DMS79 treated with DMSO at 0.1 percent for 48 hours (cell line): Measurements from ENCODE around the gene GALNT7.

Experiments used
- DNase-seq: peaks from one replicate; lab custom pipeline; 2025; lab: John Stamatoyannopoulos, UW

The GALNT7 gene

DNA sequence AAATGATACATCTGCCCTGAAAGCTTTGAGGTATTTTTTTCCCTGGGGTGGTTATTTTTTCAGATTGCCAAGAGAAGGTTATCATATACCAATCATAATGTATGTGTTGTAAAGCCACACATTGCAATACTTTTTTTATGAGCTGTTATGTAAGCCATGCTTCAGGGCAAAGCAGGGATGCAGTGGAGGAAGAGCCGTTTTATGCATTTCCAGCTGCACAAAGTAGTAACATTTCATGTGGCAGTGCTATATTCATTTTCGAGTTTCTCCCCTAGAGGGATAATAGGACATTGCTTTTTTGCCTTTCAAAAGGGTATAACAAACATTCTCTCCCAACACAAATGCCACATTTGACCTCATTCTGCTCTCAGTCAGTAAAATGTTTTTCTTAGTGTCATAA is 68.5 kb downstream of the GALNT7 start:
- no peak for DNase-seq

DNA sequence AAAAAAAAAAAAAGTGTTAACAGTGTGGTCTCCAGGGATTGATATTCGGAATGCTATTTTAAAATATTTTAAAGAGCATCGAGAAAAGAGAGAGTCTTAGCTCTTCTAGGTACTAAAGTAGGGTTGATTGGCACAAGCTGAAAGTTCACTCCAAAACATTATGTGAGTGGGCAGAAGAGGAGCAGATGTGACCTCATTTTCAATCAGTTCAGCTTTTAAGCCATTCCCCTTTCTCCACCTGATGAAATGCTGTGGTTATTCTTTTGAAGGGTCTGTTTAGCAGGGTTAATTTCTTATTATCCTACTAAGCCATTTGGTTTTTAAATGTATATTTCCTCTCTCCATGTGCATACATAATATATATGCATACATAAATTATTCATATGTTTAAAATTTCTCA is 69.2 kb downstream of the GALNT7 start:
- DNase-seq = no peak

DNA sequence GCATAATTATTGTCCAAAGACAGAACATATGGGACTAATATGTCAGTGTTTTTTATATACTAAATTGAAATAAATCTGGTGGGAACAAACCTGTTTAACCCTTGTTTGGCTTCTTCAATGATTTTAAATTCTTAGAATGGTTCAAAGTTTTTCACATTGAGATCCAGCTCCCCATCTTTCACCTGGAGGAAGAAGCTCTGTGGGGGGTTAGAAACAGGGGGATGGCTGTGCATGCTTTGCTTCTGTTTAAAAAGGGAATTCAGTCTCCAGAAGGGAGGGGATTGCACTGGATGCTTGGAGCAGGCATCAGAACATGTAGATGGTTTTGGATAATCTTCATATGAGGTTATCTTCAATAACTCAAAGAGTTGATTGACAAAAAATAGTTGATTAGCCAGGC is 72.1 kb downstream of the GALNT7 start:
- DNase-seq = no peak

DNA sequence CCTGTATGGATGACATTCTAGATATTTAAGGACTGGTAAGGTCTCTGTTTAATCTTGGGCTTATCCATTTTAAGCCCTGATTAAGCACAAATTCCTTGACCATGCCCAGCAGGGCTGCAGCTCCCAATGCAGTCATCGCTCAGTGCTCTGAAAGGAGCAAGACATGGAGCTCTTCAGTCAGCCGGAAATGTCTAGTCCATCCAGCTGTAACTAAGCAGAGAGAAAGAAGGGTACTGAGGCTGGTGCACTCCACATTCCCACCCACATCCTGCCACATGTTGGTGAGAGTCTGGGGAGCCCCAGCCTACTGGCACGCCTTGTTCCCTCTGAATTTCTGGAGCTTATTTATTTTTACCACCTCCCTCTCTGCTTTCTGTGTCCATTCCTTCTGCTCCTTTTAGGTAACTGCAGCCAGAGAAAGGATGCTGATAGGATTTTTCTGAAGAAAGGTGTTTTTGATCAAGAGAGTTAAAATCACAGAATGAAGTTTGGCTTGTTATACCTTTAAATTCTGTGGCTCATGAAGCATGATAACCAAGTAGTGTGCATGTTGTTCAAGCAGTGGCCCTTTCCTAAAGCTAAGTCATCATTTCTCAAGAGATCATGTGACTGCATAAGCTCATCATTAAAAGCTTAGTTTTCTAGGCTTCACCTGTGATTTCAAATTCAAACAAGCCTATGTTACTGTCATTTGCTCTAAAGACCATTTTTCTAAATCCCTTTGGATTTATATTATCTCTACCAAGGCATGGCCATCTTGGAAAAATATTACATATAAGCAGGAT is 74.0 kb downstream of the GALNT7 start:
- no peak for DNase-seq

DNA sequence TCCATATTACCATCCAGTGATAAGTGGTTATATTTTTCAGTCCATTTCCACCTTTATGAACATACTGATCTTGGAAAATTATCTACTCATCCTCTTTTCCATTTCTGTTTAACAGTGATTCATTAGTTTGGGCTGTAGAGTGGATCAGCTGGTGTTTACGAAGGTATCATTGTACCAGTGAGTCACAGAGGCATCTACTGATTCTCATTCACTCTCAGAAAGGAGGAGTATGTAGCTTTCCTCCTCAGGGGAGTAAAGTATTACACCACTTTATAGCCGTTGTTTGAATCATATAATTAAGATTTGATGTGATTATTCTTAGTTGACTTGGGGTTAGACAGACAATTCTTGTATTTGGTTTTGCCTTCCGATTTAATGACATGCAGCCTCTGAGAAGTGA is 74.7 kb downstream of the GALNT7 start:
- no peak for DNase-seq

DNA sequence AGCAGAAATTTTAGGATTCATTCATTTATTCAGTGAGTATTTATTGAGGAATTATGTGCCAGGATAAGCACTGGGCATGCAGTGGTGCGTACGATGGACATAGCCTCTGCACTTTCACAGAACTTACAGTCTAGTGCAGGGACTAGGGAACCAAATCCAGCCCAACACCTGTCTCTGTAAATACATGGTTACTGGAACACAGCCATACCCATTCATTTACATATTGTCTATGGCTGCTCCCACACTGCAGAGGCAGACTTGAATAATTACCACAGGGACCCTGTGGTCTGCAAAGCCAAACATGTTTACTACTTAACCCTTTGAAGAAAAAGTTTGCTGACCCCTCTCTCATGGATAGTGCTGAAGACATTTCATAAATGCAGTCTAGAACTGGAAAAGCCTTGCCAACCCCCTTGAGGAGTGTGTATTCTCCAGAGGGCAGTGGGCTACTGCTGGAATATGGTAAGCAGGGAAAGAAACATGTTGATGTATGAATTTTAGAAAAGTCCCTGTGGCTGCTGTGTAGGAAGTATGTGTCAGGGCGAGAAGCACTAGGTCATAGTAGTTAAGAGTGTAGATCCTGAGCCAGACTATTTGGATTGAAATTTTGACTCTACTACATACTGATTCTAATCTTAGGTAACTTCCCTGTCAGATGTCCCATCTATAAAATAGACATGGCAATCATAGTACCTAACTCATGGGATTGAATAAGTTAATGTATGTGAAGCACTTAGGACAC is 75.5 kb downstream of the GALNT7 start:
- no peak for DNase-seq

DNA sequence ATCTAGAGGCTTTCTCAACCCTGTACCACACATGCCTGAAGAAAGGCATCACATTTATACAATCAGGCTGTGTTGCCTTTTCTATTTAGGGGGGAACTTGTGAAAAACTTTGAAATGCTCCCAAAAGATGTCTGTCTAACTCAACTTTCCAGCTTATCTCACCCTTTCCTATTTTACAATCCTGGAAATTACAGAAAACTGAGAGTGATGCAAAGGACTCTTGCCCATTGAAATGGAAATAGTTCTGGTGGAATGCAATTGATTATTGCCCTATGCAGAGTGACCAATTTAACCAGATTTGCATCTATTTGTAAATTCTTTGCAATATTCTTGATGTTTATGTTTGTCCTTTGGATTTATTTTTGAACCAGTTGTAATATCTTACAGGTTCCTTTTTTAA is 77.3 kb downstream of the GALNT7 start:
- no peak for DNase-seq

DNA sequence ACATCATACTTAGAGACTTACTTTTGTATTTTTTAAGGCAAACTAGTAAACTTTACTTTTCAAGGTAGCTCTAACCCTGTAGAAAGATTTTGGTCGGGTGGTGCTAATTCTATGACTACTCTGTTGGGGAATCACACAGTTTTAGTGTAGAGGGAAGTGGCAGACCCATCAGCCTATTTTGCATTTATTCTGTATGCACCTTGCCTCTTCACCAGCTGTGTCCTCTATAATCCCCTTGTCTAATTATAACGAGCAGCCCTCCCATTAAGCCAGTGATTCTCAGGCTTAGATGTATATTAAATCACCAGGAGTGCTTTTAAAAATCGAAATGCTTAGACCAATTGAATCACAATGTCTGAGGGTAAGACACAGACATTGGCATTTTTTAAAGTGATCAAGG is 78.1 kb downstream of the GALNT7 start:
- DNase-seq = no peak

DNA sequence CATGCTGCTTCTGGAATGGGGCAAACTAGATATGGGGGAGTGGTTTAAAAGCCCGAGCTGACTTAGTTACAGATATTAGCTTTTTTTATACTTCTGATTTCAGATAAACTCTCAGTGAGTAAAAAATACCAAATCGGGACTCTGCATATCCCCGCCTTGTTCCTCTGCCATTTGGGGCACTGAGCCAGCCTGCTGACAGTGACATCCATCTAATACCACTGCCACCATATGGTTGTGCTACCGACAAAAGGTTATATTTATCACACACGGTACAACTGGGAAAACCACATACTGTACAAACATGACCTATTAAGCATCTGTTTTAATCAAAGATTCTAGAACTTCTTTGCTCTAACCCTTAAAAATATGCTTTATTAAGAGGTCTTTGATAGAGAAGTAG is 78.7 kb downstream of the GALNT7 start:
- no peak for DNase-seq

DNA sequence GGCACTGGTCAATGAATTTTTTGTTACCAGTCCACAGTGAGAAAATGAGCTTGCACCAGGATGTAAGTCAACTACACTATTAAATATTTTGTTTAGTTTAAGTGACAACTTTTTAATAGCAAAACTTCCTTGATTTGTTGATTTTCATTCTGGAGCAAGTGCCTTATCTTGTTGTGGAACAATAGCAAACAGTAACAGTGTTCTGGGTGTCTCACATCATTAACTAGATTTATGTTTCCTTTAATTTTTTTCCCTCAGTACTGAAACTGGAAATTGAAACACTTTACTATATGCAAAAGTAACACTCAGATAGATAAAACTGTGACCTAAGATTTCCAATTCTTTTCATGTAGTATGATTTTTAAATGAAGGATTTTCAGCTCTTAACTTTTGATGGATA is 80.1 kb downstream of the GALNT7 start:
- no peak for DNase-seq

DNA sequence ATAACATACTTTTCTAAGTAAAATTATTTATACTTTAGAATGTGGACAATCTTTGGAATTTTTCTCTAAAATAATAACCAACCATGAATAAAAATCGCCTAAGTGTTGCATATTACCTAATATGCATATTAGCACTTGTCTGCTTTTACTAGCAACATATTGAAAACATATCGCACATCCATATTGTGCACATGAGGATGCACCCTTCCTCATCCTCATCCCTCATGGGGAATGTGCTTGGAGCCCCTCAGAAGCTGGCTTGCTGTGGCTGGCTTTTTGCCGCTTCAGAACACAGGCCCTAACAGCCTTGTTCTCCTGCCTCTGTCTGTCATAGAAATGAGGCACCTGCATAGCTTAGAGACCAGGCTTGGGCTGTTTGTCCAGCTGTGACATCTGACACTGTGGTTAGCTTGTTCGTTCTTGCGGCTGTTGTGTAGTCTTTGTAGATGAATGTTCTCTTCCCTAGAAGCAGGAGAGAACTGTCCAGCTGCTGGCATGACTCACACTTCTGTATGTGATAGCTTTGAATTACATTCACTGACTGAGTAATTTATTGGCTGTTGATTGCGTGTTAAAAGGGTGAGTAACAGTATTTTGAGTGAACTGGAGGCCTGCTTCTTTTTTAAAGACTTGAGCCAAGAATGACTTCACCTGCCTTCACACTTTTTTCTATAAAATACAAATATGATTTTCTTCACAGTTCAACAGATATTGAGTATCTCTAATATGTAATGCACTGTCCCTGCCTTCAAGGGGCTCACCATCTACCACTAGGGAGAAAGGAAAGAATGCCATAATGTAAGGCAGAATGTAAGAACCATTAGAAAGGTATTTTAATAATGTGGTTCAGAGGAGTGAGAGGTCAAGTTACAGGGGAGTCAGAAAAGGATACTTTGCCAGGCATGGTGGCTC is 83.7 kb downstream of the GALNT7 start:
- DNase-seq = peak; percentile 16

DNA sequence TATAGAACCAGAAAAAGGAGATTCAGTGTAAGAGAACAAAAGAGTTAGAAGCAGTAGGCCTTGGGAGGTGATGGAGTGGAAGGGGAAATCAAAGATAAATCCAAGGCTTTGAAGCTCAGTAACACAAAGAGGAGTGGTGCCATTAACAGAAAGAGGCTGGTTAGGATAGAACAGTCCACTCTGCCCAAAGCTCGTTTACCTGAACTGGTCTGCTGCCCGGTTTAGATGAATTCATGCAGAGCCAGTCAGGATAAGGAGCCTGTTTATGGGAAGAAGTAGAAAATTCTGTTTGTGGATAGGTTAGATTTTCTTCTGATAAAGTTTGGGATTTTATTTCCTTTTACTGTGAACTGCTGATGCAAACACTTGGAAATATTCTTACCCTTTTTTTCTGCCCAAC is 85.0 kb downstream of the GALNT7 start:
- DNase-seq = peak; percentile 18

DNA sequence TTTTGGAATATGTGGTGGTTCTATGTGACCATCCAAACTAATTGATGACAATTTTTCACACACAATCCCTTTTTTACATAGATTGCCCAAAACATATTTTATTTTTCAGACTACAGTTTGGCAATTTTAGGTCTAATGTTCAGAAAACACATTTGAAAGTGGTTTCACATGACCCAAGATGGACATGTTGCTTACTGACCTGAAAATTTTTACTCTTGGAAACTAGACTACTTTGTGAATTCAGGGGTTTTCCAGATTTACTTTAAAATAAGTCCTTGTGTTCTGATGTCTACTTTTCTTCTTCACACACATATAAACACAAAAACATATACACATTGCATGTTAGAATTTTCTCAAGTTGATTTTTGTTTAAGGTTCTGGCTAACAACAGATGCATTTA is 86.0 kb downstream of the GALNT7 start:
- DNase-seq = no peak

DNA sequence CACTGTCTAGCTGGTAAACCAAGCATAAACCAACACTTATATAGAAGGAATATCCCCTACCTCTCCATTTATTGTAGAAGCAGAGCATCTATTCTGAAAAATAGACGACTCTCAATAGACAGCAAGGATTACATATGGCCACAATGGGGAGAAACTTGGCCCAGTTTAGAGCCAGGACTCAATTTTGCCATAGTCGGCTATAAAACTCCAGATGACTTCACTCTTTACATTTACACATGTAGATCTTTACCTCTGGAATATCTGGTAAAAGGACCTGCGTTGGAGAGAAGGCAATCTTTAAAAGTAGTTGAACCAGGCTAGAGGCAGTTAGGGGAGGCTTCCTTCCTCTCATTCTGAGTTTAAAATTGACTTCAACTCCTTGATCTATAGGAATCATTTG is 88.2 kb downstream of the GALNT7 start:
- no peak for DNase-seq

DNA sequence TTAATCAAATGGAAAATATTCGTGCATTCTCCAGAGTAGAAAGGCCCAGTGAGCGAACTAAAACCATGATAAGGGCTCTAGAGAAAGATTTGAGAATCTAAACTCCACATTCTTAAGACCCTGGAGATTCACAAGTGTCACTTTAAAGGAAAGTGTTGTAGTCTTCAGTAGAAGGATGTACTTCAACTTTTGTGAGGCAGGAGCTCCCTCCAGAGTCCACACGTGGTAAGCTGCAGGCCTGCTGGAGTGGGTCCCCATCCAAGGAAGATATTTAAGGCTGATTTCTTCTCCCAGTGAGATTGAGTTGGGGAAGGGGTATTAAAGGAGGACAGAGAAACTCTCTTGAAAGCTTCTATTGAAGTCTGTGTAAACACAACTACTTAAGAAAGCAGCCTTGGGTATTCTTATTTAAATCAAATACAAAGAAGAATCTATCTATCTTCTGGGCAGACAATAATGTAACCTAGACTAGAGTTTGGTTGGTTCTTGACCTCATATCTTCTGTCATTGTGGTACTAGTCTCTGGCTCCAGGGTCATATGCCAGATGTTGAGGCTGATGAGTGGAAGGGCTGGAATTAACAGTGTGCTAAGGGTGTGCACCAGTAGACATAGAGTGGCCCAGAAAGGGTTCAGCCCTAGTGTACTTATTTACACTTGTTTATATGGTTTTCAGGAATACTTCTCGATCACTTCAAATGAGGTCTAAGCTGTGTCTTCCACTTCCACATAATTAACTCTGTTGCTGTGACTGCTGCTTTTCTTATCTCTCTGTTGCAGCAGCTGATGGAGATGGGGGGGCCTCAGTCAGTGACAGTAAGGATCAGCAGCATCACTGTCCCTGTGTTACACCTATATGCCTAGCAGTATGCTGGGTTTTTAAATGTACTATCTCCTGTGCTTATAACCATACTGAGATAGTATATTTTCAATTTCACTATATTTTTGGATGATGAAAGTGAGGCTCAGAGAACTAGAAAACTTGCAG is 89.4 kb downstream of the GALNT7 start:
- peak; percentile 20 for DNase-seq

DNA sequence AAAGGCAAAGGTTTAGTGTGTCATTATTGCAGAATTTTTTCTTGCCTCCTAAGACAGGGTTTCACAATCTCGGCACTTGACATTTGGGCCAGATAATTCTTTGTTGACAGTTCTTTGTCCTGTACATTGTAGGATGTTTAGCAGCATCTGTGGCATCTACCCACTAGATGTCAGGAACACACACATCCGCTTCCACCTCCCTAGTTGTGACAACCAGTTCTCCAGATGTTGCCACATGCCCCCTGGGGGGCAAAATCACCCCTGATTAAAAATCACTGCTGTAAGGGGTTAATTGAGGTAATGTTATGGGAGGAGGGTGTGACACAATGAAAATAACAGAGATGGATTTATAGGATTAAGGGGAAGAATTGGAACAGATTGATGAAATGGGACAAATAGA is 90.3 kb downstream of the GALNT7 start:
- no peak for DNase-seq

DNA sequence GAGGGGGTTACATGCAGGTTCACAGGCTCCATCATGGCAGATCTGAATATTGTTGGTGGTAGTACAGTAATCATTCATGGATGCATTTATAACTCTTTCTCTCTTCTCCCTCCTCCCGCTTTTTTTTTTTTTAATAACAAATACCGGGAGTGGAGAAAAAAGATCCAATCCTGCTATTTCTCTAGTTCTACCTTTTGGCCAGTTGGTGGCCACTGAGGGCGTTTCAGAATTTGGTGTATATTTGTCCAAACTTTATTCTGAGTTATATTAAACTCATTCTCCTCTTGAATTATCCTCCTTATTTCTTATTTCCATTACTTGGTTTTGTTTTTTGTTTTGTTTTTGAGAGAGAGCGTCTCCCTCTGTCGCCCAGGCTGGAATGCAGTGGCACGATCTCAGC is 90.7 kb downstream of the GALNT7 start:
- DNase-seq = no peak

DNA sequence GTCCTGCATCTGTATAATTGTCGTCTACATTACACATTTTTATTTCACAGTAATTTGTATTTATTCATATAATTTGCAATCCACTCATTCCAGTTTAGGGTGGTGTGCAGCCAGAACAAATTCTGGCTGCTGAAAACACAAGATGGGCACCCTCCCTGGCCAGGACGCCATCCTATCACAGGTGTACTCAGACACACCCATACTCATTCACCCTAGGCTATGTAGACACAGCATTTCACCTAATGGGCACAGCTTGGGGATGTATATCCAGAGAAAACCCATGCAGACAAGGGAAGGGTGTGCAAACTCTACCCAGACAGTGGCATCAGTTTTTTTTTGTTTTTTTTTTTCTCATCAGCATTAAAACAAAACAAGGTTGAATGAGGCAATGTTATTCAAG is 92.4 kb downstream of the GALNT7 start:
- DNase-seq = no peak

DNA sequence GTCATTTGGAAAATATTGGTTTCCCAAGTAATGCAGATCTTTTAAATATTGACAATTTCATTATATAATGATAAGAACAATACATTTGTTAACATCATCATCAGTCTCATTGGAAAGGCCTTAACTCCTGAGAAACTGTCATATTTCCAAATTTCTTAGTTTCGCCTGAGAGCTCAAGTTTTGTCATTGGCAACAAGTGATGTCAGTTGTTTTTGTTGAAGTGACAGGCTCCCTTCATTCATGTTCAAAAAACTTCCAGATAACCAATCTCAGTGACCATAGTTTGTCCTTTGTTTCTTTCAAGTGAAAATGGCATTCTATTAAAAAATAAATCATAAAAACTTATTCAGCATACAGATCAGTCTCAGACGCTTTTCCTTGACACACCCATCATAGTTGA is 93.8 kb downstream of the GALNT7 start:
- DNase-seq = no peak

DNA sequence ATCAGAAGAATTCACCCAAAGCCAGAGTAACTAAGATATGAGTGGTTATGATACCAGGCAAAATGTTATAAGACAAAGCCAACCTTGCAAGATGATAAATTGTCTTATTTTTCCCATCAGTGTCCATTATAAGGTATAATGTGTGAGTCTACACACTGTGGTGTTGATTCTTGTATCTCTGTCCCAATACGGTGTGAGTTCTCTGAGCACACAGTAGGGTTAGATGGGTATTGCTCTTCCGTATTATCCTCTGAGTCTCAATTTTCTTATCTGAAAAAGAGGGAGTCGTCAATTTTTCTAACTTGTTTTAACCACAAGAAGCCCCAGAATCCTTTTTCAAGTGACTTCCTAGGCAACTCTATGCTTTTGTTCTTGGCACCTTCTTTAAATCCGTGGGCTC is 95.6 kb downstream of the GALNT7 start:
- DNase-seq = no peak

DNA sequence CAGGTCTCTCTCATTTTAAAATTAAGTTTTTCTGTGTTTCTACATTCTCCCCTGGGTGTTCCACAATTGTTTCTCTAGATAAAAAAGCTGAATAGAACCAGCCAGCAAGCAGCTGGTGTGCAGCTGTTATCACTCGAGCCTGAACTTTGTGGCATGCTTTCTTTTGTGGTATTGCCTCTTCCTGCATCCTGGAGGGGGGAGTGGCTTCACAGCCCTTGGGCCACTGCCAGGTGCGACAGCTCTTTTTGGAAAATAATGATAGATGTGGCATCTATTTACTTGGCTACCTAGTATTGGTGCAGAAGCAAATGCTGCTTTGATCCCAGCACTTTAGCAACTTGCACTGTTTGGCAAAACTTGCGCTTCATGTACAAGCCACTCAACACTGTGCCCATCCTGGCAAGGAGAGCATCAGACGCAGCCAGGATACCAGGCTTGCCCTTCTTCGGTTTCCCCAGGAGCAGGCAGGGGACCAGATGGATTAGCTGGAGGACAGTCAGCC is 96.1 kb downstream of the GALNT7 start:
- DNase-seq = peak; percentile 74
